K562 treated with DMSO at 1 percent for 12 hours (cell line): Measurements from ENCODE around the gene MRPL16. TPM values are rescaled to one million over a fixed set of nuclear protein-coding genes. Genes with fewer than 3 reads are reported as not detected.

Experiments
- total RNA-seq: library from RNA; unstranded; fragments of 300-600 nt; gene quantifications from 2 replicates; pipeline ENCODE4 v1.2.3, GENCODE V29; 2022; ENCODE audit not compliant: insufficient read depth

The MRPL16 gene
- total RNA-seq: 69.2 and 77.0 TPM in 2 replicates

DNA sequence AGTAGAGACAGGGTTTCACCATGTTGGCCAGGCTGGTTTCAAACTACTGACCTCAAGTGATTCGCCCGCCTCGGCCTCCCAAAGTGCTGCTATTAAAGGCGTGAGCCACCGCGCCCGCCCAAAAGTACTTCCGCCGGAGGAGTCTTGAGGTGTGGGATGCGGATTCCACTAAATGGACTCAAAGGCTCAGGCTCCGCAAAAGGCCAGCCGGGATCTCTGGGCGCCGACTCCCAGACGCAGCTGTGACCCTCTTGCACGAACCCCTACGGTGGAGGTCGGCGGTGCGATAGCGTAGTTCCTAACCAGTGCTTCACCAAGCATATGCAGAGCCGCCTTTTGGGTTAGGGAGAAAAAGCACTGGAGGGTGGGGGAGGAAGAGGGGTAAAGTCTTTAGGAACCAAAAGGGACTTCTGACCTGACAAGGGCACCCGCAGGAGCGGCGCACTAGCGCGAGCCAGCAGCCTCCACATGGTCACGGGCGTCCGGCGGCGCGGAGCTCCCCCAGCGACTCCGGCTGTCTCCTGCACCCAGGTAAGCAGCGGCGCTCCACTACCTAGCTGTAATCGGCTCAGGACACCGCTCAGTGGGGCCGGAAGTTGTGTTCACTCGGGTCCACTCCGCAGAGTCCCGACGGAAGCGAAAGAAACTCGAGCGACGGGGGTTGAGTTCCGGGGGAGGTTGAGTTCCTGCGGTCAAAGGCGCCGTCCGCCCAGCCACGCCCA, at the start of gene MRPL16:
MRPL16 (minus strand) TSS at position 590 of the 722 bp plus-strand sequence; CDS start at position 470, 120 bp downstream.

DNA sequence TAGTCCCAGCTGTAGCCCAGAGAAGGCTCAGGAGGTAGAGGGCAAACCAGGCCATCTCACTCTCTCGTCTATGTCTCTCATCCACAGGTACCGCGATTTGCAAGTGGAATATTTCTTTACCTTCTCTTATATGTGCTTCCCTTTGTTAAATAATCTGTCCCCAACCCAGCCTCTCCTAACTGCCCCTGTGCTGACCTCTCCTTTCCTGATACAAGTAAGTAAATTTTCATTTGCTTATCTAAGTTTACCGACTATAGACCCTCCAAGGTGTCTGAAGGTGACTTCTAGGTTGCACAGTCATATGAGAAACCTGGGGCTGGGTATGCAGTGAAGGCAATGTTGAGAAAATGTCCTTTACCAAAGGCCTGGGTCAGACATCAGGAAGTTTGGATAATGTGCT, 34.8 kb upstream of the MRPL16 start, which contains the start of gene CBLIF:
CBLIF (minus strand) TSS at position 101 of the 400 bp plus-strand sequence; CDS start at position 55, 46 bp downstream.

Other genes starting within 250 kb of the MRPL16 start
- gene OSBP, start 195.0 kb downstream of the MRPL16 start, total RNA-seq: 16.7 and 50.3 TPM in 2 replicates
- 9.2 and 40.2 TPM in 2 replicates for gene PATL1, start 141.7 kb downstream of the MRPL16 start, total RNA-seq
- gene OR10V1, start 96.9 kb downstream of the MRPL16 start, total RNA-seq: not detected in 2 replicates
- gene STX3, start 55.4 kb downstream of the MRPL16 start, total RNA-seq: 60.3 and 134 TPM in 2 replicates
- not detected in 2 replicates for gene CBLIF, start 34.7 kb upstream of the MRPL16 start, total RNA-seq
- 34.8 and 56.5 TPM in 2 replicates for gene TCN1, start 55.7 kb upstream of the MRPL16 start, total RNA-seq
- not detected in 2 replicates for gene OOSP3, start 68.0 kb upstream of the MRPL16 start, total RNA-seq
- 1.6 TPM in 1 of 2 replicates, not detected in the other for gene OOSP1, start 127.7 kb upstream of the MRPL16 start, total RNA-seq
- gene OOSP4A, start 153.3 kb upstream of the MRPL16 start, total RNA-seq: not detected in 2 replicates
- not detected in 2 replicates for gene OOSP4B, start 206.4 kb upstream of the MRPL16 start, total RNA-seq
- gene OOSP2, start 229.6 kb upstream of the MRPL16 start, total RNA-seq: not detected in 2 replicates
- gene MS4A3, start 245.9 kb upstream of the MRPL16 start, total RNA-seq: 33.6 and 56.8 TPM in 2 replicates